Keratinocyte (primary cell): ENCODE results near the gene IL7R.

Experiments used
- EZH2 ChIP-seq: IDR thresholded peaks from one replicate; pipeline ENCODE4 v1.6.1; 2012; ENCODE audit warnings: inconsistent platforms, mild to moderate bottlenecking, low read length, moderate library complexity
- TF ChIP-seq, protein P1 (sequence below), 3 experiments: IDR thresholded peaks in 1 of 3; conservative IDR thresholded peaks in 1 of 3; optimal IDR thresholded peaks in 1 of 3; 2 replicates in 2 of 3; 3 replicates in 1 of 3; pipeline versions ENCODE3 to v1.5.1; 2011; ENCODE audit warnings: low read length in 3 of 3, mild to moderate bottlenecking in 3 of 3, moderate library complexity in 2 of 3, control low read depth in 1 of 3, inconsistent platforms in 1 of 3; ENCODE audit not compliant: insufficient read depth in 2 of 3; ENCODE audit errors: extremely low read depth in 1 of 3

- TF ChIP-seq, protein P1, sequence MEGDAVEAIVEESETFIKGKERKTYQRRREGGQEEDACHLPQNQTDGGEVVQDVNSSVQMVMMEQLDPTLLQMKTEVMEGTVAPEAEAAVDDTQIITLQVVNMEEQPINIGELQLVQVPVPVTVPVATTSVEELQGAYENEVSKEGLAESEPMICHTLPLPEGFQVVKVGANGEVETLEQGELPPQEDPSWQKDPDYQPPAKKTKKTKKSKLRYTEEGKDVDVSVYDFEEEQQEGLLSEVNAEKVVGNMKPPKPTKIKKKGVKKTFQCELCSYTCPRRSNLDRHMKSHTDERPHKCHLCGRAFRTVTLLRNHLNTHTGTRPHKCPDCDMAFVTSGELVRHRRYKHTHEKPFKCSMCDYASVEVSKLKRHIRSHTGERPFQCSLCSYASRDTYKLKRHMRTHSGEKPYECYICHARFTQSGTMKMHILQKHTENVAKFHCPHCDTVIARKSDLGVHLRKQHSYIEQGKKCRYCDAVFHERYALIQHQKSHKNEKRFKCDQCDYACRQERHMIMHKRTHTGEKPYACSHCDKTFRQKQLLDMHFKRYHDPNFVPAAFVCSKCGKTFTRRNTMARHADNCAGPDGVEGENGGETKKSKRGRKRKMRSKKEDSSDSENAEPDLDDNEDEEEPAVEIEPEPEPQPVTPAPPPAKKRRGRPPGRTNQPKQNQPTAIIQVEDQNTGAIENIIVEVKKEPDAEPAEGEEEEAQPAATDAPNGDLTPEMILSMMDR (optimal IDR thresholded peaks at IDR 0.05 in 1 of 3, IDR thresholded peaks at IDR 0.05 in 1 of 3, conservative IDR thresholded peaks at IDR 0.05 in 1 of 3; ENCODE audit: extremely low read depth in 1 of 3, insufficient read depth in 2 of 3, low read length in 3 of 3), result no peak
- TF ChIP-seq EZH2, result no peak
Measured at GRCh38 chr5:35899800-35900199, 43.1 kb downstream of the IL7R start.
